DMS79 treated with DMSO at 0.1 percent for 48 hours (cell line): ENCODE data around the gene FHIT.
"Not testable (repeated sequence)": the region's sequence is repeated elsewhere in the genome, so short reads cannot be mapped to it uniquely, and the experiment has no call there.

Experiments used
- DNase-seq: peaks from one replicate; lab custom pipeline; 2025; lab: John Stamatoyannopoulos, UW

The FHIT gene

DNA sequence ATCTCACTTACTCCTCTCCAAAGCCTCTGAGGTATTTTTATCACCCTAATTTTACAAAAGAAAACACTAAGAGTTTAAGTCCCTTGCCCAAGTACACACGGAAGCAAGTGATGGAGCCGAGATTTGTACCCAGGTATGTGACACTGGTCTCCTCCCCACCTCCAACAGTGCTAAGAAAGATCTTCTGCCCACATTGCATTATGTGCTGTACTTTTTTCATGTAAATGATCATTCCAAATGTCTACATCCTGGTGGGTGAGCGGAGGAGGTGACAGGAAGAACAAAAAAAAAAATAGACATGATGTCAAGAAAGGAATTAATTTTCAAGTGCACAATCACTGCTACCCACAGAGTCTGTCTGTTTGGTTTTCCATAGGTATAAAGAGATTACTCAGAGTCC, 694.1 kb downstream of the FHIT start:
- DNase-seq, result no peak

DNA sequence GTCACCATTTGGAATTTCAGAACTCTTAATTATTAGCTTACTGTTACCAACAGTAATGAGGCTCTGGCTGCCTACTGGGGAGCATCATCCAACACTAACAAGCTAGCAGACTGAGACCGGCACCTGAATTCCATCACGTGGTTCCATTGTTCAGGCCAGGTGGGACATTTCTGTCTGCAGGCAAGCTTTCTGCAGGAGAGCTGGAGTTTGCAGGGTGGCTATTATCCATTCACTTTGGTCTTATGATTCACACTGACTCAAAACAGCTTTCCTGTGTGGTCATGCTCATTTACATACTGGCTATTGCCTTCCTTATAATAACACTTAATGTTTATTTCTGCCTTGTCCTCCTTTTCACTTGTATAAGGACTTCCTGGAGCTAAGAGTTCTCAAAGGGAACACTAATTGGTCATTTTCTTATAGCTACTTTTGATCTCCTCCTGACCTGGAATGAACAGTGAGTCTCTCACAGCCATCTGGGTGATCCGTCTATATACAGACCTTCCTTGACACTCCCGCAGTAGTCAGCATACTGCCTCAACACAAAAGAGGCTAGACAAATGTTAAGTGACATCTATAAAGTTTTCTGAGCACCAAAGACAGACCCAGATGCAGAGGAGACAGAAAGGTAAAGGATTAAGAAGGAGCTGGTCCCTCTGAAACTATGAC, 695.4 kb downstream of the FHIT start:
- DNase-seq, result no peak

DNA sequence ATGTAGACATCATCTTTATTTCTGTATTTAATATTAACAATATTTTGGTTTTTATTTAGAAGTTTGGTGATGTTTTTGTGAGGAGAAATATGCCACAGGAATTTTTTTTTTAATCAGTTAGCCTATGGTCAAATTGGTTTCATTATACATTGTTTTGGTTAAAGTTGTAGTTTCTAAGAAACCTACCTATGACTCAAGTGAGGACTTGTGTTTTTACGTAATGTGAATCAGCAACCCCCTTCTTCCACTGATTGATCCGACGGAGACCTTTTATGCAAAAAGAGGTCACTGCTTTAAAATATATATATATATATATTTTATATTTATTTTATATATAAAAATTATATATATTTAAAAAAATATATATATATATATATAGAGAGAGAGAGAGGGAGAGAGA, 698.1 kb downstream of the FHIT start:
- no peak for DNase-seq

DNA sequence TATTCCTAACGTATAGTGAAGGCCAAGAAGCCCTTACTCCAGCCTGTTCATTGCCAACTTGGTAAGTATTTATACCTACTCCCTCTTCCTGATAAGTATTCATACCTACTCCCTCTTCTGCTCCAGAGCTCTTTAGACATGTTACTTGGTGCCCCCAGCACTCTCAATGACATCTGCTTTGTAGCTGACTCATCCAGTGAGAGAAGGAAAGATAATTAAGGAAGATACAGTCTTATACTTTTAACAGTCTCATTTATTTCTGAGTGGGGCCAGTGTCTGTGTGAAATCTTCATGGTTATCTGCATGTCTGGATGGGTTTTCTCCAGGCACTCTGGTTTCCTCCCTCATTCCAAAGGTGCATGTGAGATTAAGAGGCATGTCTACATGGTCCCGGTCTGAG, 698.7 kb downstream of the FHIT start:
- no peak for DNase-seq

DNA sequence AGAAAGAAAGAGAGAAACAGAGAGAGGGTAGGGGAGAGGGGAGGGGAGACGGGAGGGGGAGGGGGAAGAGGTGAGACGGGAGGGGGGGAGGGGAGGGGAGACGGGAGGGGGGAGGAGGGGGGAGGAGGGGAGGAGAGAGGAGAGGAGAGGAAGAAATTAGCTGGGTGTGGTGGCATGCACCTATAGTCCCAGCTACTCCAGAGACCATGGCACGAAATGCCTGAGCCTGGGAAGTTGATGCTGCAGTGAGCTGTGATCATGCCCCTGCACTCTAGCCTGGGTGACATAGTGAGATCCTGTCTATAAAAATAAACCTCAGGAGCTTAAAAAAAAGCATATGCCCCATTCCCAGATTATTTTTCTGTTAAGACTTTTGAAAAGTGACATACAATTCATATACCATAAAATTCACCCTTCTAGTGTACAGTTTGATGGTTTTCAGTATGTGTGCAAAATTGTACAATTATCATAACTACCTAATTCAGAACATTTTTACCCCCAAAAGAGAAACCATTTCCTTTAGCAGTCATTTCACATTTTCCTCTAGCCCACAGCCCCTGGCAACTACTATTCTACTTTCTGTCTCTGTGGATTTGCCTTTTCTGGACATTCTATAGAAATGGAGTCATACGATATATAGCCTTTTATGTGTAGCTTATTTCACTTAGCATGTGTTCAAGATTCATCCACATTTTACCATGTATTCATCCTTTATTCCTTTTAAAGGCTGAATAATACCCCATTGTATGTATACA, 699.6 kb downstream of the FHIT start:
- no peak for DNase-seq

DNA sequence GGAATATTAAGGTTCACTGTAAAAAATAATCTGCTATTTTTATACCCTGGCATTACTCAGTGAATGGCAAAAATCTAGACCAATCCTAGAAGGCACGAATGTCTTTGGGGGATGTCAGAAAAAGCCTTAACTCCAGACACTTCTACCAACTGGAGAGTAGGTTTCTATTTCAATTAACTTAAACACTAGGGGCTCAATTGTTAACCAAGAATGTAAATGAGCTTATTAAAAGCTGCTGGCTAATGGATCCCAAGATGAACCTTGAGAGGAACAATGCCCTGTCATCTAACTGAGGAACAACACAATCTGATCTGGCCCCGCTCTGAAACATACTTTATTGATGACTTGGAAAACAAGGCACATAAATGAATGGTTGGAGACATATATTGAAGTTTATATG, 701.4 kb downstream of the FHIT start:
- no peak for DNase-seq

DNA sequence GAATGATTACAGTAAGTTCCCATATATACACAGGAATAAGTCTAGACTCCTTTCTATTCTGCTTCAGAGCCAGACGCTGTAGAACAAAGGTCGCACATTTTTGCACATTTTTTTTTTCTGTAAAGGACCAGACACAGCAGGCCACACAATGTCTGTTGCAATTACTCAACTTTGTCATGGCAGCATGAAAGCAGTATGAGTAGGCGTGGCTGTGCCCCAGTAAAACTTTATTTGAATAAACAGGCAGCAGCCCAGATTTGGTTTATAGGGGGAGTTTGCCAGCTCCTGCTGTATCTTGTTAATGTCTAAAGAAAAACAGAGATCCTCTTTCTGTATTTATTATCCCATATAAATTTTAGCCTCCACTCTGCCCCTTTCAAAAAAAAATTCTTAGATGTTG, 708.3 kb downstream of the FHIT start:
- no peak for DNase-seq

DNA sequence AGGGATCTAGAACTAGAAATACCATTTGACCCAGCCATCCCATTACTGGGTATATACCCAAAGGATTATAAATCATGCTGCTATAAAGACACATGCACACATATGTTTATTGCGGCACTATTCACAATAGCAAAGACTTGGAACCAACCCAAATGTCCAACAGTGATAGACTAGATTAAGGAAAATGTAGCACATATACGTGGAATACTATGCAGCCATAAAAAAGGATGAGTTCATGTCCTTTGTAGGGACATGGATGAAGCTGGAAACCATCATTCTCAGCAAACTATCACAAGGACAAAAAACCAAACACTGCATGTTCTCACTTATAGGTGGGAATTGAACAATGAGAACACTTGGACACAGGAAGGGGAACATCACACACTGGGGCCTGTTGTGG, 711.9 kb downstream of the FHIT start:
- DNase-seq, result not testable (repeated sequence)

DNA sequence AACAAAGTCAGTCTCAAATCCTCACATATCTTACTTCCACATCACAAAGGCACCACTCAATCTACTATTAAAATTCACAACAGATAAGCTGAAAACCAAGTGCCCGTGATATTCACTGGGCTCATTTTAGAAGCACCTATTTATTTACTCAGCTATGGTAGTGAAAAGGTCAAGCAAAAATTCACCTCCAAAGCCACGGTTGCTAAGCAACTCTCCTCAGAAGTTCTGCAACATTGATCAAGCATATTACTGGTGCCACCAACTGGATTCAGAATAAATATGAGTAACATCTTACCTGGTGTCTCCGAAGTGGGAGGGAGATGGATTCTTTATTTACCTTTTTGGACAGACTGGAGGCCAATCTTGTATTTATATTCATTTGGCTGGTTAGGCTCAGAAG, 714.8 kb downstream of the FHIT start:
- DNase-seq, result peak; percentile 83

DNA sequence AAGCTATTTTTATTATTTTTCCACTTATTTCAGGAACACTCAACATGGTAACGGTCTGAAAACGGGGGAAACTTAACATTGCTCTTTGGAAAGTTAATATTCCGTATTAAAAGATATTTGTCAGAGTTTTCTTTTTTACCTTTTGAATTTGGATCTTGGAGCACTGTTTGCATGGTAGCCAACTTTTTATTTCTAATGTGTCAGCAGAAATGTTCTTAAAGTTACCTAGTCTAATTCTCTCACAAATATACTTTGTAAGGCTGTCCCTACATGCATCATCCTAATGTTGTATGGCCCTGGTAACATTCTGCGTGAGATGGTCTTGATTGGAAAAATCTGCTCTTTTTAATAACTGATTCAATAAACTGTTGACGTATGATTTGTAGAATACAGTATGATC, 719.5 kb downstream of the FHIT start:
- no peak for DNase-seq

DNA sequence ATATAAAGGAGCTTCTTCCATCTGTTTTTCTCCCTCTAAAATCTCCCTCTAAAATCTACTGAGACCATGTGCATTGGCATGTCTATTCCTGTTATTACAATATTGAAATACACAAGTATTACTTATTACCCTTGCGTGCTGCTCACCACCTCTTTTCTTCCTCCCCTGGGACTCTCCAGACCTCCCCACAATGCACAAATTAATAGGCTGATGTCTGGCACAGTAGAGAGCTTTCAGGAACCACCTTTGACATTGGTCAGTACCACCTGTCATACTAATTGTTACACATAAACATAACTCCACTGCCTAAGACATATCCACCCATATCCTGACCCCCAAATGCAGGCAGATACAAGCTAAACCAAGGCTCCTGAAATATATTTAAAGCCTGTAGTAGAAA, 722.6 kb downstream of the FHIT start:
- DNase-seq, result no peak

DNA sequence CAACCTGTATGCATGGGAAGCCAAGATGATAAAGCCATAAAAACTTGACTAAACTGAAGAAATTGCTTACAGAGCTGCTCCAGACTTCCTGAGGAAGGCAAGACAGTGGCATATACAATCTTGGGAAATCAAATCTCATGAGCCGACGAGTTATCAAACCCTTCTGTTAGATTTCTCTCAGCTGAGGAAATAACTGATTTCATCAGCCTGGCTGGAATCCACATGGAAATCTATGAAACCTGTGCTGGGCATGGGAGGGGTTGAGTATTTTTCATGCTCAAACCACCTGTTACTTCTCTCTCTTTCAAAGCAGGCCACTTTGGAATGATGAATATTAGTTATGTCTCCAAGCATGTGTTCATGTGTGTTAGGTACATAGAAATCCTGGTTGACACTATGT, 727.7 kb downstream of the FHIT start:
- DNase-seq, result no peak

DNA sequence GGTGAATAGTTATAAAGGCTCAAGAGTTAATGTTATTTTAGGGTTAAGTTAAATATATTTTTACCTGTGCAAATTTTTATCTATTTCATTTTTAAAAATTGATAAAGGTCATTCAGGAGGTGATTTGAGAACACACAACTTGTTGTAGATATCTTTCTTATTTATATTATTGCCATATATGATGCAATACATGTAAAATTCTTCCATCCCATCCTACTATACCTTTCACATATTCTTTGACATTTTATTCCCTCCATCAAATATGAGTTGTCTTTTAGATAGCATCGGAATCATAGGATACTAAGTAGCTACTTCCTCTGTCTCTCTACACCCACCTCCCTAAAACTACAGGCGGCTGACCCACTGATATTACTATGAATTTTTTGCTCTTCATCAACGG, 734.1 kb downstream of the FHIT start:
- DNase-seq, result no peak

DNA sequence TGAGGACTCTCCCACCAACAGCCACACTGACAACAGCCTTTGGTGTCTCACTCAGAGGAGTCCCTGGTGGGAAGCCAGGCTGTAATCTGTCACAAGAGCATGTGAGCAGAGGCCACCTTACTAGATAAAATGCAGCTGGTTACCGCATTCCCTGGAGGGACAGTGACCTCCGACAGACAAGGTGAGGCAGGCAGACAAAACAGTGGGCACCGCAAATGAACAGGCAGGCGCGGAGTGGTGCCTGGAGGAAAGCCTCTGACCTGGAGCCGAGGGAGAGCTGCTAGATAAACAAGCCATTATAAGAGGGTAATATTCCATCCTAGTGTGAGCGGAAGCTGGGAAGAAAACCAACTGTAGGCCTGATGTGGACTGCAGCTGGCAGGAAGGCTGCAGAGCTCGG, 736.4 kb downstream of the FHIT start:
- no peak for DNase-seq

DNA sequence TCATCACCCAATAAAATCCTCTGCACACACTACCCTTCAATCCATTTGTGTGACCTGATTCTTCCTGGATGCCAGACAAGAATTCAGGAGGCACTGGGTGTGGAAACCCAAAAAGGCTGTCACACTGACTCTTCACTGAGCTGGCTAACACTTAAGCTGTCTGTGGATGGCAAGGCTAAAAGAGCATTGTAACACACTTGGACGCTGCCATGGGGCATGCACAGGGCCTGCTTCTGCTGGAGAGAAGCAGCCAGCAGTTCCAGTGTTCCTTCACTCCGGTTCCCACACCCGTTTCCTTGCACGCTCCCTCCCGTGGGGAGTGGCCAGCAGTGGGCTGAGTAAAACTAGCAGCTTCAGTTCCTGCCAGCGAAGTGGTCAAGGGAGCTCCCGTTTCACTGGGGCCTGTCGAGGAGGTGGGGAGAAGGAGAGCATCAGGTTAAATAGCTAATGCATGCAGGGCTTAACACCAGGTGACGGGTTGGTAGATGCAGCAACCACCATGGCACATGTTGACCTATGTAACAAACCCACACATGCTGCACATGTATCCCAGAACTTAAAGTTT, 737.1 kb downstream of the FHIT start:
- no peak for DNase-seq

DNA sequence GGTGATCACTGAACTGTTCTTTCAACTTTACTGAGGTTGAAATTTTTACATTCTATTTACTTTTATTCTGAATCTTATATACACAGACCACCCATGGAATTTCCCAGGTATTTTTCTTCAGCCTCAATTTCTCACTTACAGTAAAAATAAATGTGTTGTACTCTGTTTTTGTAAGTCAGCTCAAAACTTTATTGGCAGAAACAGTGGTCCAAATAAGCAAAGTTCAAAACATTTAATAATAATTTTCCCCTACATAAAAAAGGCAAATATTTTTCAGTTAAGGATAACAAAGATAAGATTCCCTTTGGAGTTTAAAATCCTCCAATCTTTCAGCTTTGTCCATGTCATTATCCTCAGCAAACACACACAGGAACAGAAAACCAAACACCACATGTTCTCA, 738.0 kb downstream of the FHIT start:
- DNase-seq, result no peak

DNA sequence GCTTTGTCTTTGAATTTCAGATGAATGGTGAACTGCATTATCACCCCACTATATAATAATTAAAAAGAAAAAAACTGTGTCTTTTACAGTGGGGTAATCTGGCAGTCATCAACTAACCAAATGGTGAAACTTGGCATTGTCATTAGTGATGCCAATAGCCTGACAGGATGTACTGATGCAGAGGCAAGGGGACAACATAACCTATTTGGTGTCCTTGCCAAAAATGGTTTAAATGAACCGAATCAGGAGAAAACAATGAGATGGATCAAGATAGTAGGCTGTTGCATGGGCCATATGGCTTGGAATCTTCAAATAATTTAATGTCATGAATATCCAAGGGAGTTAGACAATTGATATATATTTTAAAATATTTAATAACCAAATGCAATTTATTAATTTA, 738.7 kb downstream of the FHIT start:
- DNase-seq, result no peak

DNA sequence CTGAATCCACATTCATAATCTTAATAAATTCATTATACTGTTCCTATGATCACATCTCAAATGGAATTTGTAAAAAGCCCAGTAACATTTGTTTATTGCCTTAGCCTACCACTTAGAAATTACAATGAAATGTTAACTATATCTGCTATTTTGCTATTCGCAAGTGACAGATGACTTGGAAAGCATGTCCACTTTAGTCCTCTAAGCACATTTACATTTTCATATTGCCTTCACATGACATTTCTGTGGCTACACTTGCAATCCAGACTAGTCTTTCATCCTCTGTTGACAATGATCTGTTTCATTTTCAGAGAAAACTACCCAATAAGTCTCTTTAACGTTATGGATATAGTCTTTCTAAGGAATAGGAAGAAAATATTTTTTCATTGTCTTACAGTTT, 741.8 kb downstream of the FHIT start:
- DNase-seq, result no peak

DNA sequence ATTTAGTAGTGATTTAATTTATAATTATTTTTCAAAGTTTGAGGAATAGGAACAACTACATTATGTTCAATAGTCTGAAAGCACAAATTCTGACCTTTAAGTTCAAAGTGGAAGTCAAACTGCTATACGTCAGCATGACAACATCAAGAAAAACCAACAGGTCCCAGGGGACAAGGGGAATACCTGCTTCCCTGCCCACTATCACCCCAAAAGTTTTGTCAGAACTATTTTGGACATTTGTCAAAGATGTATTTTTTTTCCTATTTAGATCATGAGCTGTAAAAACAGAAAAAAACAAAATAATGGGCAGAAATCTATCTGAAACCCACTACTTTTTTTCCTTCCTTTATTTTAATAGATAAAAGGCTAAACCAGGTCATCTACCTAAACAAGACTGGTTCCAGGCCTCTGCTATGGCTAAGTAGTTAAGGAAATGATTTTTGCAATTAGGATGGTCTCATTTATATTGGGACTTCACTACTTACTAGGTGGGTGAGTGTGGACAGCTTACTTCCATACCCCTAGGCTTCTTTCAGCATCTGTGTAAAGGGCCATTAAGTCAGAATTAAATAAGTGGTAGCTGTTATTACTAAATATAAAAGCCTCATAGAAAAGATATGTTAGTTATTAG, 746.3 kb downstream of the FHIT start:
- DNase-seq, result no peak

DNA sequence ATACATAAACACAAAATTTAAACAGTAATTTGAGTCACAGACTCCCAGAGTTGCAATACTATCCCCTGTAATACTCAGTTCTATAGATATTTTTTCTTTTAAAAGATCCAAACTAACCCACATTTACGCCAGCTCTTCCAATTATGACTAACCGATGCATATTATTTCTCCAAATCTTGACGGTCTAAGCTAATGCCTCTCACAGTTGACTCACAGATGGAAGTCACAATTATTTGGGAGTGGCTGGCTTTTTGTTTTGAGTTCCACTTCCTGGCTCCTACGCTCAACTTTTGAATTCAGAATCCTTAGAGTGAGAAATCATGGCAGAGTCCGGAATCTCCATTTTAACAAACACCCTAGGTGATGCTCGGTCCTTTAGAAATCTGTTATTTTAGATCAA, 749.9 kb downstream of the FHIT start:
- DNase-seq, result no peak

DNA sequence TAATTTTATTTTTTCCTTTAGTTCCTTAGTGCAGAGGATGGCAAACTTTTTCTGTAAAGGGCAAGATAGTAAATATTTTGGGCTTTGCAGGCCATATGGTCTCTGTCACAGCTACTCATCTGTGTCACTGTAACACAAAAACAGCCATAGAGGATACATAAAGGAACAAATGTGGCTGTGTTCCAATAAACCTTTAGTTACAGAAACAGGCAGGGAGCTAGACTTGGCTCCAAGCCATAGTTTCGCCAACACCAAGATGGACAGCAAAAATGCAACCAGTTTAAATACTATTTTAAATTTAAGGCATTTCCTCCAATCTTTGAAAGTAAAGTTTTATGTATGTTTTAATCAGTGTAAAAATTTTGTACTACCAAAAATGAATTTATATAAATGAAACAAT, 753.4 kb downstream of the FHIT start:
- no peak for DNase-seq

DNA sequence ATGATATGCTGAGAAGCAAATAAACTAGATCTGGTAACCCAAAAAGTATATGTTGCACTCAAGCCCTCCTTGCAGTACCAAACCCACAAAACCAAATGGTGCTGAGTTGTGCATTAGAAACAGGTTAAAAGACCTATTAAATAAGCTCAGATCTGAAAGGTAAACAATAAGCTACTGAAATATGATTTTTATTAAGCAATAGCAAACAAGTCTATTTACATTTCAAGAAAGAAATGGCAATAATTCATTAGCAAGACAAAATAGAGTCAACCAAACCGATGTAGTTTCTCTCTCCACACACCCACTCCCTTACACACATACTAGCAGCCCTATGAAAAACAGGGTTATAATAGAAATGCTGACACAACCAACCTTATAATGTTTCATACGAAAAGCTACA, 760.3 kb downstream of the FHIT start:
- no peak for DNase-seq

DNA sequence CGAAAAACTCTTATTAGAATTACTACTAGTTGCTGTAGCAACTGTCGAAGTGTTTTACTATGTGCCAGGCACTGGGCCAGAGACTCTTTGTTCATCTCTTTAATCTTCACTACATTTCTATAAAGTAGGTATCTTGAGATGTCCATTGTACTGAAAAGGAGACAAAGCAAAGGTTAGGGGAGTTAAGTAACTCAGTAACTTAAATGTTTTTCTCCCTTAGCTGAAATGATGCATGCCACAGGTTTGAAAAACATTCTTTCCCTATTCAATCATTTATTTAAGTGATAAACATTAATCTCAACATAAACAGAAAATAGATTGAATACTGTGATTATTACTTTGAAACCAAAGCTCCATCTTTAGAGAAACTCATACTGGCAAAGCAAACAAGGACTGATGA, 776.2 kb downstream of the FHIT start:
- DNase-seq, result no peak
